C4-2B (cell line): ENCODE data around the gene SUCLA2.

Experiments used
- H3K27ac ChIP-seq: fragments of 450-650 bp; 2 replicates; pipeline ENCODE4 v1.5.1; 2017
- ZFX ChIP-seq: fragments of 450-650 bp; IDR thresholded peaks from 2 replicates; pipeline ENCODE4 v1.6.1; 2017
- TF ChIP-seq, protein P1 (sequence below): fragments of 450-650 bp; conservative IDR thresholded peaks from 2 replicates; pipeline ENCODE4 v1.5.1; 2017; ENCODE audit warnings: mild to moderate bottlenecking

The SUCLA2 gene

DNA sequence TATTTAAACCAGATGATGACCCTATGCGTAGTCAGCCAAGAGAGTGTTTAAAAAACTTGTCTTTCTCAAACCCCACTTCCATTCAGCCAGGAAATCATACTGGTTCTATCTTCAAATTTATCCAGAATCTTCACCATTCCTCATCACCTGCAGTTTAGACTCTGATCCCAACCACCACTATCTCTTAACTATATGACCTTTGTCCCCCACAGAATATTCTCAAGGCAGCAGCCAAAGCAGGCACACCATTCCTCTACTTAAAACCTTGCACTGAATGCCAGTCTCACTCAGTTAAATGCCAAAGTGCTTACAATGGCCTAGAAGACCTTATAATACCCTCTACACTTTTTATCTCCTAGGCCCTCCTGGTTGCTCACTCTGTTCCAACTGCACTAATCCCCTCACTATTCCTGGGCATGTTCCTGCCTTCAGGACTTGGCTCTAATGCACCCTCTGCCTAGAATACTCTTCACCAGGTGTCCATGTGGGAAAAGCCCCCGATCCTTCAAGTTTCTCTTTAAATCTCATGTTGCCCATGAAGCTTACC, 10.1 kb downstream of the SUCLA2 start:
- TF ChIP-seq ZFX = no peak
- TF ChIP-seq, protein P1, sequence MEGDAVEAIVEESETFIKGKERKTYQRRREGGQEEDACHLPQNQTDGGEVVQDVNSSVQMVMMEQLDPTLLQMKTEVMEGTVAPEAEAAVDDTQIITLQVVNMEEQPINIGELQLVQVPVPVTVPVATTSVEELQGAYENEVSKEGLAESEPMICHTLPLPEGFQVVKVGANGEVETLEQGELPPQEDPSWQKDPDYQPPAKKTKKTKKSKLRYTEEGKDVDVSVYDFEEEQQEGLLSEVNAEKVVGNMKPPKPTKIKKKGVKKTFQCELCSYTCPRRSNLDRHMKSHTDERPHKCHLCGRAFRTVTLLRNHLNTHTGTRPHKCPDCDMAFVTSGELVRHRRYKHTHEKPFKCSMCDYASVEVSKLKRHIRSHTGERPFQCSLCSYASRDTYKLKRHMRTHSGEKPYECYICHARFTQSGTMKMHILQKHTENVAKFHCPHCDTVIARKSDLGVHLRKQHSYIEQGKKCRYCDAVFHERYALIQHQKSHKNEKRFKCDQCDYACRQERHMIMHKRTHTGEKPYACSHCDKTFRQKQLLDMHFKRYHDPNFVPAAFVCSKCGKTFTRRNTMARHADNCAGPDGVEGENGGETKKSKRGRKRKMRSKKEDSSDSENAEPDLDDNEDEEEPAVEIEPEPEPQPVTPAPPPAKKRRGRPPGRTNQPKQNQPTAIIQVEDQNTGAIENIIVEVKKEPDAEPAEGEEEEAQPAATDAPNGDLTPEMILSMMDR = no peak
- H3K27ac ChIP-seq = no peak overlapping the region

- no peak overlapping the region for H3K27ac ChIP-seq
- TF ChIP-seq, protein P1 = no peak
- TF ChIP-seq ZFX = no peak
These were observed 10.6 kb downstream of the SUCLA2 start for GRCh38 chr13:47990427-47990826.

DNA sequence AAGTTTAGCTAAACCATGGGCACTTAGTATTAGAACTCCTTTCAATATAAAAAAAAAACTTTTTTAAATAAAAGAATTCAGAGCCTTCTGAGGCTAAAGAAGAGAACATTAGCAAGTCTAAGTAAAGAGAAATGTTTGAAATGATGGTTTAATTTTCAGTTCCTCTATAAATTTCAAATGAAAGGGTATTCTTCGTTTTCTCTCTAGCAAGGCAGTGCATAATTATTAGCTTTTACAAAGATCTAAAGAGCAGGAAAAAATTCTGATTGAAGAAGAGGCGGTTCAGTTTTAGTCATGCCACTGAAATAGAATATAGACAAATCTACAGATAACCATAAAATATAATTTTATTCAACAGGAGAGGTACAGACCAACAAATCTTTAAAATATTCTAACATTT, 18.0 kb downstream of the SUCLA2 start:
- TF ChIP-seq, protein P1 = no peak
- no peak overlapping the region for H3K27ac ChIP-seq

- TF ChIP-seq ZFX = no peak
- TF ChIP-seq, protein P1 = no peak
- no peak overlapping the region for H3K27ac ChIP-seq
These were observed 24.7 kb downstream of the SUCLA2 start for GRCh38 chr13:47976325-47976724.

GRCh38 chr13:47964863-47965262, 36.2 kb downstream of the SUCLA2 start:
- no peak overlapping the region for H3K27ac ChIP-seq
- TF ChIP-seq ZFX = no peak
- TF ChIP-seq, protein P1 = no peak; the same call in 1 of the 2 replicates

GRCh38 chr13:47962237-47962636, 38.8 kb downstream of the SUCLA2 start:
- TF ChIP-seq ZFX = no peak
- TF ChIP-seq, protein P1 = no peak
- H3K27ac ChIP-seq = no peak overlapping the region

DNA sequence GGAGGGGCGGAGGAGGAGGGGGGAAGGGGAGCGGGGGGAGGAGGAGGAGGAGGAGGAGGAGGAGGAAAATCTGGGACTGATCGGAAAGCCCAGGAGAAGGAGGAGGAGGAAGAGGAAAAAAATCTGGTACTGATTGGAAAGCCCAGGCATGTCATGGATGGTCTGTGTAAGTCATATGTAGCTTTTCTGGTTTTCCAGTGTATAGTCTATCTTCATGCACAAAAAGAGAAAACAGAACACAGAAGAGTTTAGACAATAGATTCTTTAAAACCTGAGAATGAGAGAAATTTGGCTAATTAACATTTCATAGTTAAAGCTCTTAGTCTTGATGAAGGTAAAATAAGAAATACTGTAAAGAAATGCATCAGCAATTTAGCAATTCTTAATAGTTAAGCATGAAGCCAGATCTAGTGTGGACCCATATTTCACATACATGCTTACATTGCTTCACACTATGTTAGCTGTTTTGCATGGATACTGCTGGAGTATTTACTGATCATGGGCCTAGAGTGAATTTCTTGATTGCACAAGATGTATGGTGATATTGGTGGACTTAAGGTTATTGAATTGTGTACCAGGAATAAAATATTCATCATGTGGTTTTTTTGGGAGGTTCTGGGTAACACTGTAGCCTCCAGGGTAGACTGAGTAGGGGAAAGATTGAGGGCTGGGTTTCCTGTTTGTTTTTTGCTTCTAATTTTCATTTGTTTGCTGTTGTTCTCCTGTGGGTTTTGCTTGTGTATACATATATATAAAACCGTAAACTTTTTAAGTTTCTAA, 41.4 kb downstream of the SUCLA2 start:
- TF ChIP-seq ZFX = no peak
- TF ChIP-seq, protein P1 = no peak
- no peak overlapping the region for H3K27ac ChIP-seq
